ENCODE results near the gene KRTAP4-4.
"Not testable (repeated sequence)": the region's sequence is repeated elsewhere in the genome, so short reads cannot be mapped to it uniquely, and the experiment has no call there.

The KRTAP4-4 gene

DNA sequence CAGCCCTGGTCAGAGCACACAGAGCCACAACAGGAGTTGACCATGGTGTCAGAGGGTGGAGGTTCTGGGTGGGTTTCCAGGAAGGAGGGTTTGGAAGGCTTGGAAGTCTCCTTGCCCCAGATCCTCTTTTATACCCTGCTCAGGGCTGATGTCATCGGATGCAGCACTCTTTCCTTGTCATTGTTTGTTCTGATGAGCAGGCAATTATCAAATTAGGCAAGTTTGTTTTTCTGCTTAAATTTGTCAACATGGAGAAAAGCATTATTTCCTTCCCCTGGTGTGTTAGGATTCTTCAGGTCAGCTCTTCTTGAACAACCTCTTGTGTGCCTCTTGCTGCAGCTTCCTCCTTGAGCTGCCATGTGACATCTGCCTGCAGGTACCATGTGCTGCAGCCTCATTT lies at the start of gene KRTAP4-4:
Gene KRTAP4-4, minus strand, starts transcription at position 101 of the 400 bp plus-strand sequence. Its CDS starts 57 bp downstream, at position 44.
- no peak for DNase-seq (ENCODE audit: low spot score)

DNA sequence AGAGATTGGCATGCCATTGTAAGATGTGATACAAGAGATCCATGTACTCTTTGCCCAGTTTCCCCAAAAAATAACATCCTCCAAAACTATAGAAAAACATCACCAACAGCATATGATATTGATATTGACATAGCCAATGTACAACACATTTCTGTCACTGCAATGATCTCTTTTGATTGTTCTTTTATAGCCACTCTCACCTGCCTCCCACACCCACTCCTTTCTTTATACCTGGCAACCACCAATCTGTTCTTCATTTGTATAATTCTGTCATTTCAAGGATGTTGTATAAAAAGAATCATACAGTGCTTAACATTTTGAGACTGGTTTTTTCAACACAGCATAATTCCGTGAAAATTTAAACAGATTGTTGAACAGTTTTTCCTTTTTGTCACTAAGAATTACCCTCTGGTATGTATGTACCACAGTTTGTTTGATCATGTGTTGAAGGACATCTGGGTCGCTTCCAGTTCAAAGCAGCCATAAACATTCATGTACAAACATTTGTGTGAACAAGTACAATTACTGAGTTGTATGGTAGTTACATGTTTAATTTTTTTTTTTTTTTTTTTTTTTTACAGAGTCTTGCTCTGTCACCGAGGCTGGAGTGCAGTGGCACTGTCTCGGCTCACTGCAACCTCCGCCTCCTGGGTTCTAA lies 39.0 kb upstream of the KRTAP4-4 start:
- no peak for DNase-seq (ENCODE audit: low spot score)

DNA sequence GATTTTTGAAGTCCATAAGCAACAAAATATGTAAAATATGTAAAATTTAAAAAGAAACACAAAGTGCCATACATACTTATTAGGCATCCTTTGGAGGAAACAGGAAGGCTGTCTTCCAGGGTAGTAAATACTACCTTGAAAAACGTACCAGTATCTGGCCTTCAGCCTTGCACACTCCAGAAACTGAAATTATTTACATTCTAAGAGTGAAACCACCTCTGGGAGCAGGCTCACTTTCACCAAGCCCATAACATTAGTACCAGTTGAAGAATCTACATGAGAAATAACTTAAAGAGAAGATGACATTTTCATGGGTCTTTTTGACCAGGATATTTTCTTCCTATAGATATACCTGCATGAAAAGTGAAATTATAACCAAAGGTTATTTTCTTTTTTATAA lies 35.5 kb upstream of the KRTAP4-4 start:
- DNase-seq (ENCODE audit: low spot score) = peak; percentile 3

DNA sequence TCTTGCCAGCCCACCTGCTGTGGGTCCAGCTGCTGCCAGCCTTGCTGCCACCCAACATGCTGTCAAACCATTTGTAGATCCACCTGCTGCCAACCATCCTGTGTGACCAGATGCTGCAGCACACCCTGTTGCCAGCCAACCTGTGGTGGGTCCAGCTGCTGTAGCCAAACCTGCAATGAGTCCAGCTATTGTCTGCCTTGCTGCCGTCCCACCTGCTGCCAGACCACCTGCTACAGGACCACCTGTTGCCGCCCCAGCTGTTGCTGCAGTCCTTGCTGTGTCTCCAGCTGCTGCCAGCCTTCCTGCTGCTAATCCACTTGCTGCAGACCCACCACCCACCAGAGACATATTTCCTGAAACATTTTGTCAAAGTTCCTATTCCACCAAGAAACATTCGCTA lies 29.8 kb upstream of the KRTAP4-4 start:
- DNase-seq (ENCODE audit: low spot score) = no peak

DNA sequence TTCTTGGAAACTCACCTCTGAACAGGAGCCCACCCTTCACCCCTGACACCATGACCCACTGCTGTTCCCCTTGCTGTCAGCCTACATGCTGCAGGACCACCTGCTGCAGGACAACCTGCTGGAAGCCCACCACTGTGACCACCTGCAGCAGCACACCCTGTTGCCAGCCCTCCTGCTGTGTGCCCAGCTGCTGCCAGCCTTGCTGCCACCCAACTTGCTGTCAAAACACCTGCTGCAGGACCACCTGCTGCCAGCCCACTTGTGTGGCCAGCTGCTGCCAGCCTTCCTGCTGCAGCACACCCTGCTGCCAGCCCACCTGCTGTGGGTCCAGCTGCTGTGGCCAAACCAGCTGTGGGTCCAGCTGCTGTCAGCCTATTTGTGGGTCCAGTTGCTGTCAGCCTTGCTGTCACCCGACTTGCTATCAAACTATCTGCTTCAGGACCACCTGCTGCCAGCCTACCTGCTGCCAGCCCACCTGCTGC lies 29.3 kb upstream of the KRTAP4-4 start, which contains the start of gene KRTAP9-1:
Gene KRTAP9-1, plus strand, starts transcription at position 51 of the 482 bp plus-strand sequence. Its CDS starts 0 bp downstream, at position 51.
- DNase-seq (ENCODE audit: low spot score) = not testable (repeated sequence)

DNA sequence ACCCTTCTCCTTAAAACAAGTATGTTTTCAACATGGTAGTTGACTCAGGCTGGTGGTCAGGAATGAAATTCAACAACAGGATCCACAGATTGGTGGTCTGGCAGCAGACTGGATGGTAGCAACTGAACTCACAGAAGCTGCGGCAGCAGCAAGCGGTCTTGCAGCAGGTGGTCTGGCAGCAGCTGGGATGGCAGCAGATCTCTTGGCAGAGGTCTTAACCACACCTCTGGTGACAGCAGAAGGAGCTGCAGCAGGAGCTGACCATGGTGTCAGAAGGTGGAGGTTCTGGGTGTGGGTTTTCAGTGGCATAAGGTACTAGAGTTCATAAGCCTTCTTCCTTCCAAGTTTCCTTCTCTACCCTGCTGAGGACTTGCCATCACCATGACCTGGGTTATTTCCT lies 26.3 kb upstream of the KRTAP4-4 start:
- DNase-seq (ENCODE audit: low spot score) = no peak

DNA sequence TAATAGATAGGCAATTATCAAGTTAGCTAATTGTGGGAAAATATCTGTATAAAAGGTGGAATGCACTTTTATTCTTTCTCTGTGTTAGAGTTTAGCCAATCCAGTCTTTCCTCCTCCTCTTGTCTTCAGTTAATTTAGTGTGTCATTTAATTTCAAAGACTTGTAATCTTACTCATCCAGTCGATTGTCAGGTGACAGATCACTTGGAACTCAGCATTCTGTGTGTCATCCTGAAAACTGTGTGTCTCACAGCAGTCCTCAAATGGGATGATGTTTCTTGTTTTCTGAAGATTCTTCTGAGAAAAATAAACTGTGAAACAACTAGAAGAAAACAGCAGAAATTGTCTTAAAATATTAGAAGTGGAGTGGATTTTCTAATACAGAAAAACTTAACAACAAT lies 24.5 kb upstream of the KRTAP4-4 start:
- no peak for DNase-seq (ENCODE audit: low spot score)

DNA sequence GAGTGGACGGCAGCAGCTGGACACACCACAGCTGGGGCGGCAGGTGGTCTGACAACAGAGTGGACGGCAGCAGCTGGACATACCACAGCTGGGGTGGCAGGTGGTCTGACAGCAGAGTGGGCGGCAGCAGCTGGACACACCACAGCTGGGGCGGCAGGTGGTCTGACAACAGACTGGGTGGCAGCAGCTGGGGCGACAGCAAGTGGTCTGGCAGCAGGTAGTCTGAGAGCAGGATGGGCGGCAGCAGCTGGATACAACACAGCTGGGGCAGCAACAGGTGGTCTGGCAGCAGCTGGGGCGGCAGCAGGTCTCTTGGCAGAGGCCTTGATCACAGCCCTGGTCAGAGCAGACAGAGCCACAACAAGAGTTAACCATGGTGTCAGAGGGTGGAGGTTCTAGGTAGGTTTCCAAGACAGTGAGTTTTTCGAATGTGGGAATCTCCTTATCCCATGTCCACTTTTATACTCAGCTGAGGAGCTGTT lies 24.0 kb upstream of the KRTAP4-4 start, which contains the start of gene KRTAP4-1:
Gene KRTAP4-1, minus strand, starts transcription at position 432 of the 482 bp plus-strand sequence. Its CDS starts 57 bp downstream, at position 375.
- DNase-seq (ENCODE audit: low spot score) = no peak

DNA sequence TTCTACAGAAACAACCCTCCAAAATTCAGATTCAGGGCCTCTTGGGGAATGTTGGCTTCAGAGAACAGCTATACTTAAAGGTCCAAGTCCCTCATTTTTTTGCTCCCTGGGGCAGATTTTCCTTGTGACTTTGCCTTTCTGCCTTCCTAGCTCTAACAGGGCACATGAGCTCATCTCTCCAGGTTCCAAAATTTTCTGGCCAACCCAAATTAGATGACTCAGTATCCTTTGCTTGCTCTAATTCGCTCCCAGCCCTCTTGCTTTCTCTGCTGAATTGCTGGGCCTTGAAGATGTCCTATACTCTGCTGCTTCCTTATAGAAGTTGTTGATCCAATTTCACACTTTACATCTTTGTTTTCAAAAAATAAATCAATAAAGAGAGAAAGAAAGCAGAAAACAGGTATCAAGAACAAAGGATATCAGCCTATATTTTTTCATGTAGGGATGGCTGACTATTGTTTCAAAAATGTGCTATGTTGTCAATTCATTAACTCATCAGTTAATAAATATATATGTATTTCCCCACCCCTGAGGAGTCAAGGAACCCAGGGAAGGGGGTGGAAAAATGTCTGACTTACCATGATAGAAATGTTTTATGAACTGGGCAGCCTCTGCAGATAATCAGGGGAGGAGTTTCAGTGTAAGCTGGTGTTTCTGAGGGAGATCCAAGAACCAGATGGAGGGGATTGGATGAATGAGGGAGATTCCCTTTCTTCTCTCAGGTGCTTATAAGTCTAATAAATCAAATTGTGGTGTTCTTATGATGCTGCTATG lies 18.5 kb upstream of the KRTAP4-4 start:
- DNase-seq (ENCODE audit: low spot score) = no peak

DNA sequence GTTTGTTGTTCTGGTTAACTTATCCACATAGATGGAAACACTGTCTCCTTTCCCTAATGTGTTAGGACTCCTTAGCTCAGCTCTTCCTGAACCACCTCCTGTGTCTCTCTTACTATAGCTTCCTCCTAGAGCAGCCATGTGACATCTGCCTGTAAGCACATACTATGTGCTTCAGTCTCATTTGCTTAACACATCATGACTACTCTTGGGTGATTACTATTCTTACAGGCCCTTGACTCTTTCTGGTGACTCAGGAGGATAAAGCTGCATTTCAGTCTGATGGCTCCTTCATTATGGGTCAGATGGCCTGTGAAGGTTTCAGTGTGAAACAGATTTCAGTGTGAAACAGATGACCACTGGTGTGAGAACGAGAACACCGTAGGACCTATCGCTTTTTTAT lies 17.8 kb upstream of the KRTAP4-4 start:
- DNase-seq (ENCODE audit: low spot score) = no peak

DNA sequence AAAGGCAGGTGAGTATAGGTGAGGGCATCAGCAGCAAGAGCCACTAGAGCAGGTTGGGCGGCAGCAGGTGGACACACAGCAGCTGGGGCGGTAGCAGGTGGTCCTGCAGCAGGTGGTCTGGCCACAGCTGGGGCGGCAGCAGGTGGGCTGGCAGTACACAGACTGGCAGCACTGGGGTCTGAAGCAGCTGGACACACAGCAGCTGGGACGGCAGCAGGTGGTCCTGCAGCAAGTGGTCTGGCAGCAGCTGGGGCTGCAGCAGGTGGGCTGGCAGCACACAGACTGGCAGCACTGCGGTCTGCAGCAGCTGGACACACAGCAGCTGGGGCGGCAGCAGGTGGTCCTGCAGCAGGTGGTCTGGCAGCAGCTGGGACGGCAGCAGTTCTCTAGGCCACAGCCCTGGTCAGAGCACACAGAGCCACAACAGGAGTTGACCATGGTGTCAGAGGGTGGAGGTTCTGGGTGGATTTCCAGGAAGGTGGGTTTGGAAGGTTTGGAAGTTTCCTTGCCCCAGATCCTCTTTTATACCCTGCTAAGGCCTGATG lies 17.3 kb upstream of the KRTAP4-4 start, which contains the start of gene KRTAP4-2:
Gene KRTAP4-2, minus strand, starts transcription at position 495 of the 545 bp plus-strand sequence. Its CDS starts 57 bp downstream, at position 438.
- no peak for DNase-seq (ENCODE audit: low spot score)

DNA sequence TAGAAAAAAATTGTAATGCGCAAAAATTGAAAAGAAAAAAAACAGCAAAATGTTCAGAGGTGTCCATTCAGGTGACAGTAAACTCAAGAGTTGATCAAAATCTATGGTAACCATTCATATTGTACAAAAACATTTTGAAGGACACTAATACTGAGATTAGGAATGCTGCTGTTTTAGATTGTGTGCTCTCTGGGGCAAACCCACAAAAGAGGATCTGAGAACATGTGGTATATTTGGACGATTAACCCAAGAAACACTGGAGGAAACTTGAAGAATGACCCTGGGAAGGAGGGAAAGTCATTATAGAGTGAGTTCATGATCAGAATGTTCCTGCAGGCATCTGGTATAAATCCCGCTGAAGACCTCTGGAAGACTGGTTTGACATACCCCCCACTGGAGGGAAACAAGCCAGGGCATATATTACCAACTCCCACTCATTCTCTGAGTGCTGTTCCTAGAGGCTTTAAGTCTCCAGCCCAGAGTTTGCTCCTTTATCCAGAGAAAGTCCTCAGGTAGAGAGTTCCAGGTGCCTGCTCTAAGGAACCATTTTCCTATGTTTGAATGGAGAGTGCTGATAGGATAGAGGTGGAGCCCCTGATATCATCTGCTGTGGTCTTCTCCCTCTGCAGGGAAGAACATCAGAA lies 16.3 kb upstream of the KRTAP4-4 start:
- DNase-seq (ENCODE audit: low spot score) = no peak

DNA sequence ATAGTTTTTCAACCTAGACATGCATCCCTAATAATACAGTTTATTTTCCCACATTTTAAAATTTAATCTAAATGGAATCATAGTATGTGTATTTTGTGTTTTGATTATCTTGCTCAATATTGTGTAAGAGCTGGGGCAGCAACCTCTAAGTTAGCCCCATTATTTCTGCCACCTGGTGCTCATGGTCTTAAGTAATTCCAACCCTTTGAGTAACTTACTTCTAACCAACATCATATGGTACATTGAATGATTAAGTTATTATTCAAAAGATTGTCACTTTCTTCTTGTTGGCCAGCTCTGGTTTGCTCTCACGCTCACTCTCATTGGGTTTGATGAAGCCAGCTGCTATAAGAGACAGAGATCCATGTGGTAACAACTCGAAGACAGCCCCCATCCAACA lies 11.3 kb upstream of the KRTAP4-4 start:
- no peak for DNase-seq (ENCODE audit: low spot score)

DNA sequence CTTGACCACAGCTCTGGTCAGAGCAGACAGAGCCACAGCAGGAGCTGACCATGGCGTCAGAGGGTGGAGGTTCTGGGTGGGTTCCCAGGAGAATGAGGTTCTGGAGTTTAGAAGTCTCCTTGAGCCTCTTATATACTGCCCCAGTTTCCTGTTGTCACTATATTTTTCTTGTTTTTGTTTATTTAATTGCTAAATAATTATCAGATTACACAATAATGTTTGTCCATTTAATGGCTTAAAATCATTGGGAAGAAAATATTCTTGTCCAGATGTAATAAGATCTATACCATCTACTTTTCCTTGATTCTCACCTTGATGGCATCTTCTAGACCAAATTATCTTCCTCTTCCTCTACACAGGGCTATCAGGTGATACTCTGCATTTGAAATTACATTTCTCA lies 7.6 kb upstream of the KRTAP4-4 start, which contains the start of gene KRTAP4-3:
Gene KRTAP4-3, minus strand, starts transcription at position 101 of the 400 bp plus-strand sequence. Its CDS starts 49 bp downstream, at position 52.
- no peak for DNase-seq (ENCODE audit: low spot score)

DNA sequence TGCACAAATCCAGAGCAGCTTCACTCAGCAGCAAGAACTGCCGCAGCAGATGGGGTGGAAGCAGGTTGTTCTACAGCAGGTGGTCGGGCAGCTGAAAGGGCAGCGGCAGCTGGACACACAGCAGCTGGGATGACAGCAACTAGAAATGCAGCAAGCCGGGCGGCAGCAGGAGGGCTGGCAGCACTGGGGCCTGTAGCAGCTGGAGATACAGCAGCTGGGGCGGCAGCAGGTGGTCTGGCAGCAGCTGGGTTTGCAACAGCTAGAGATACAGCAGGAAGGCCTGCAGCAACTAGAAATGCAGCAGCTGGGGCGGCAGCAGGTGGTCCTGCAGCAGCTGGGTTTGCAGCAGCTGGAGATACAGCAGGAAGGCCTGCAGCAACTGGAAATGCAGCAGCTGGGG lies 7.0 kb upstream of the KRTAP4-4 start:
- DNase-seq (ENCODE audit: low spot score) = no peak

DNA sequence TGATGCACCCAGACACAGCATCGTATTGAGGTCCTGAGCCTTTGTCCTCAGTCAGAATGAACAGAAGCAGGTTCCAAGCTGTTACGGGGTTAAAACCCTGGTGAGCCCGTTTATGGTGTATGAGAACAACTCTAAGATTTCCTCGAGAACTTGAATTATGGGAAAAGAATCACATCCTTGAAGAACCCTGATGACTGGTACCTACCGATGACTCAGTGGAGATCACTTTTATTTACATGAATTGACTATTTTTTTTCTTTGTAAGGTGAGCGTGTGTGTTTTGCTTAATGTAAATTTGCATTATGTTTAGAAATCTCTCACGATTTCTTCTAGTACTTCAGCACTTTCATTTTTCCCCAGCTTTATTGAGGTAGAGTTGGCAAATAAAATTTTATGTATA lies 3.3 kb upstream of the KRTAP4-4 start:
- DNase-seq (ENCODE audit: low spot score) = no peak

DNA sequence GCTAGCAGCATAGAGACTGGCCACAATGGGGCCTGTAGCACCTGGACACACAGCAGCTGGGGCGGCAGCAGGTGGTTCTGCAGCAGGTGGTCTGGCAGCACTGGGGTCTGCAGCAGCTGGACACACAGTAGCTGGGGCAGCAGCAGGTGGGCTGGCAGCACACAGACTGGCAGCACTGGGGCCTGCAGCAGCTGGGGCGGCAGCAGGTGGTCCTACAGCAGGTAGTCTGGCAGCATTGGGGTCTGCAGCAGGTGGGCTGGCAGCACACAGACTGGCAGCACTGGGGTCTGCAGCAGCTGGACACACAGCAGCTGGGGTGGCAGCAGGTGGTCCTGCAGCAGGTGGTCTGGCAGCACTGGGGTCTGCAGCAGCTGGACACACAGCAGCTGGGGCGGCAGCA lies 358 bp downstream of the KRTAP4-4 start:
- not testable (repeated sequence) for DNase-seq (ENCODE audit: low spot score)

DNA sequence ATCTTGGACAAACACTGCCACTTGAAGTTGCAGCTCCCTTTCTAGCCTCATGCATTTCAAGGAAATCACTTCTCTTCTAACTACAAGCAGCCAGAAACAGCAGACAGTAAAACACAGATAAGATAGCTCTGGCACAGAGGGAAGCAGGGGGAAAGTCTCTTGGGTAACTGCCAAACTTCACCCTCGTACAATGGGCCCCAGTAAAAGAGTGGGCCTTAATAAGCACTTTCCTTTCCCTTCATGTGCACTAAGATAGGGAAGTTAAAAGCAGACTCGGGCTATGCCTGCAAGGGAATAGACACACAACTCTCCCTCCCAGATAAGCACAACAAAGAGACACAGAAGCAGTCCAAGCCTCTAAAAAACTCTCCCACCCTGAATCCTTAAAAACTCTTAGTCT lies 6.7 kb downstream of the KRTAP4-4 start:
- no peak for DNase-seq (ENCODE audit: low spot score)

DNA sequence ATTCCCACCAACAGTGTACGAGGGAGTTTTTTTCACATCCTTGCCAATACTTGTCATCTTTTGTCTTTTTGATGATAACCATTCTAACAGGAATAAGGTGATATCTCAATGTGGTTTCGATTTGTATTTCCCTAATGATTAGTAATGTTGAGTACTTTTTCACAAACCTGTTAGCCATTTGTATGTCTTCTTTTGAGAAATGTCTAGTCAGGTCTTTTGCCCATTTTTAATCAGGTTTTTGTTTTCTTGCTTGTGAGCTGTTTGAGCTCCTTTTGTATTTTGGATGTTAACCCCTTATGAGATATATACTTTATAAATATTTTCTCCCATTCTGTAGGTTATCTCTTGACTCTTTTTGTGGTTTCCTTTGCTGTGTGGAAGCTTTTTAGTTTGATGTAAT lies 9.0 kb downstream of the KRTAP4-4 start:
- no peak for DNase-seq (ENCODE audit: low spot score)

DNA sequence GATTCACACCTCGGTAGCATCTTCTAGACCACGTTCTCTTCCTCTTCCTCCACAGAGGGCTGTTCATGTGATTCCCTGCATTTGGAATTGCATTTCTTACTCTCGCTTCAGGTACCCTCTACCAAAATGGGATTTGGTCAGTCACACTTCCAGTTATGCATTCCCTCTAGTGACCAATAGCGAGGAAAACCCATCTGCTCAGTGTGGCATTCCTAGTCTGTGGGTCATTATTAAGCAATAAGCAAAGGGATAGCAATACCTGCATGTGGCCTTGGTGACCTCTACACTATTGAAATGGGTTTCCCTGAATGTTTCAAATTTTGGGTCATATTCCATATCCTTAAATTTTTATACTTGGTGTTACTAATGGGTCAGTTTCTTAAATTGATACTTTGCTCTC lies 10.5 kb downstream of the KRTAP4-4 start:
- no peak for DNase-seq (ENCODE audit: low spot score)

DNA sequence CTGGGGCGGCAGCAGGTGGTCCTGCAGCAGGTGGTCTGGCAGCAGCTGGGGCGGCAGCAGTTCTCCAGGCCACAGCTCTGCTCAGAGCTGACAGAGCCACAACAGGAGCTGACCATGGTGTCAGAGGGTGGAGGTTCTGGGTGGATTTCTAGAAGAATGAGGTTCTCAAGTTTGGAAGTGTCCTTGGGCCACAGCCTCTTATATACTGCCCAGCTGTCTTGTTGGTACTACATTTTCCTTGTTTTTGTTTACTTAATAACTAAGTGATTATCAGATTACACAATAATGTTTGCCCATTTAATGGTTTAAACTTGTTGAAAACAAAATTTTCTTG lies 10.9 kb downstream of the KRTAP4-4 start, which contains the start of gene KRTAP4-5:
Gene KRTAP4-5, minus strand, starts transcription at position 174 of the 334 bp plus-strand sequence. Its CDS starts 58 bp downstream, at position 116.
- DNase-seq (ENCODE audit: low spot score) = no peak

Data from NAMALWA (cell line).